ENCODE data around the gene UPP2. TPM values are rescaled to one million over a fixed set of nuclear protein-coding genes. Genes with fewer than 3 reads are reported as not detected.

UPP2 gene
- total and polyA plus RNA-seq, 9 of the 15 experiments (the other 6 are each of a cell fraction or from before 2014, with no cell fraction given): not detected

- TF ChIP-seq SMAD3 (CRISPR knock-in tag; conservative IDR thresholded peaks at IDR 0.05): 0 out of 2 replicates have a peak, but pooled peaks have one; percentile 40
- TF ChIP-seq HNRNPUL1 (IDR thresholded peaks at IDR 0.05; ENCODE audit: low read length): no peak
- TF ChIP-seq ZNF354B (CRISPR knock-in tag; IDR thresholded peaks at IDR 0.05): no peak
- TF ChIP-seq ZBTB12 (CRISPR knock-in tag; IDR thresholded peaks at IDR 0.05): no peak
- TF ChIP-seq ZNF143 (CRISPR knock-in tag; IDR thresholded peaks at IDR 0.05): no peak
- TF ChIP-seq GTF2F1 (IDR thresholded peaks at IDR 0.05; ENCODE audit: low read depth, low read length): no peak
- no peak for TF ChIP-seq ZNF134 (CRISPR knock-in tag; conservative IDR thresholded peaks at IDR 0.05)
- TF ChIP-seq ZKSCAN1 (IDR thresholded peaks at IDR 0.05; ENCODE audit: low read depth, low read length): no peak
- no peak for TF ChIP-seq ZC3H8 (IDR thresholded peaks at IDR 0.05)
- no peak for TF ChIP-seq ZNF695 (CRISPR knock-in tag; IDR thresholded peaks at IDR 0.05)
- TF ChIP-seq BRD9 (IDR thresholded peaks at IDR 0.05; ENCODE audit: low read depth, partially characterized antibody): no peak
- TF ChIP-seq ZNF239 (CRISPR knock-in tag; IDR thresholded peaks at IDR 0.05): no peak
- 0 out of 2 replicates have a peak, but pooled peaks have one; percentile 25 for TF ChIP-seq GABPA (tag; conservative IDR thresholded peaks at IDR 0.05; ENCODE audit: low read depth)
- no peak for TF ChIP-seq XRCC3 (IDR thresholded peaks at IDR 0.05)
- 0 out of 2 replicates have a peak, but pooled peaks have one; percentile 18 for TF ChIP-seq IRF9 (tag; IDR thresholded peaks at IDR 0.05)
- TF ChIP-seq ZNF384 (IDR thresholded peaks at IDR 0.05; ENCODE audit: low read depth, low read length): no peak
- peak; percentile 77; the same call in 1 of the 2 replicates for TF ChIP-seq ATF3 (IDR thresholded peaks at IDR 0.05)
- TF ChIP-seq ATF3 (CRISPR knock-in tag; conservative IDR thresholded peaks at IDR 0.05): no peak
- peak; percentile 16 for TF ChIP-seq RBM25 (IDR thresholded peaks at IDR 0.05; ENCODE audit: low read depth, low read length, severe bottlenecking)
- TF ChIP-seq ZNF140 (CRISPR knock-in tag; IDR thresholded peaks at IDR 0.05): no peak
- TF ChIP-seq NFRKB (IDR thresholded peaks at IDR 0.05; ENCODE audit: low read depth): no peak
- TF ChIP-seq SNRNP70 (optimal IDR thresholded peaks at IDR 0.05; ENCODE audit: low read depth, low read length): no peak
- no peak for TF ChIP-seq ZNF707 (CRISPR knock-in tag; conservative IDR thresholded peaks at IDR 0.05)
- no peak for TF ChIP-seq POU5F1 (IDR thresholded peaks at IDR 0.05; ENCODE audit: borderline replicate concordance, low read depth, low read length, partially characterized antibody)
- no peak for TF ChIP-seq GABPB1 (CRISPR knock-in tag; IDR thresholded peaks at IDR 0.05)
Measured at GRCh38 chr2:158142568-158143332, 41.1 kb downstream of the UPP2 start (continued).

Measured in K562 (cell line).